Measurements from ENCODE around the gene TNFRSF18. TPM values are rescaled to one million over a fixed set of nuclear protein-coding genes. Genes with fewer than 3 reads are reported as not detected.

TNFRSF18 gene
- total RNA-seq, 1 donor from 2014 or later, result not detected

- H3K4me3 Mint-ChIP-seq (ENCODE audit: unreplicated experiment), result no peak overlapping the region
- peaks cover 19% of the 10 kb centered on the region for H3K4me1 Mint-ChIP-seq (ENCODE audit: unreplicated experiment)
- no peak for TF ChIP-seq CTCF (IDR thresholded peaks at IDR 0.05; ENCODE audit: unreplicated experiment)
- no peak overlapping the region for H3K27ac Mint-ChIP-seq (ENCODE audit: unreplicated experiment)
- H3K36me3 Mint-ChIP-seq (ENCODE audit: low read depth, unreplicated experiment), result peaks cover 24% of the 10 kb centered on the region
- H3K27me3 Mint-ChIP-seq (ENCODE audit: unreplicated experiment), result peaks cover 12% of the 10 kb centered on the region
- no peak for DNase-seq (ENCODE audit: low spot score)
- H3K9me3 Mint-ChIP-seq (ENCODE audit: unreplicated experiment), result no peaks in the 10 kb centered on the region
These were observed 20.4 kb upstream of the TNFRSF18 start for GRCh38 chr1:1226566-1227362.

- H3K27ac Mint-ChIP-seq (ENCODE audit: unreplicated experiment), result peak overlapping the region; percentile 49
- H3K36me3 Mint-ChIP-seq (ENCODE audit: low read depth, unreplicated experiment), result peaks cover 27% of the 10 kb centered on the region
- peaks cover 16% of the 10 kb centered on the region for H3K4me1 Mint-ChIP-seq (ENCODE audit: unreplicated experiment)
- H3K9me3 Mint-ChIP-seq (ENCODE audit: unreplicated experiment), result no peaks in the 10 kb centered on the region
- peaks cover 9% of the 10 kb centered on the region for H3K27me3 Mint-ChIP-seq (ENCODE audit: unreplicated experiment)
- H3K4me3 Mint-ChIP-seq (ENCODE audit: unreplicated experiment), result peak overlapping the region; percentile 29
- no peak for TF ChIP-seq CTCF (IDR thresholded peaks at IDR 0.05; ENCODE audit: unreplicated experiment)
- no peak for DNase-seq (ENCODE audit: low spot score)
These were observed 19.5 kb upstream of the TNFRSF18 start for GRCh38 chr1:1225913-1226312.

GRCh38 chr1:1225238-1225845 is 18.9 kb upstream of the TNFRSF18 start:
- Mint-ChIP-seq H3K4me3 (ENCODE audit: unreplicated experiment) (peak overlapping the region; percentile 29), H3K27ac (ENCODE audit: unreplicated experiment) (peak overlapping the region; percentile 49), H3K27me3 (ENCODE audit: unreplicated experiment) (peaks cover 12% of the 10 kb centered on the region), H3K36me3 (ENCODE audit: low read depth, unreplicated experiment) (peaks cover 27% of the 10 kb centered on the region), H3K9me3 (ENCODE audit: unreplicated experiment) (no peaks in the 10 kb centered on the region), H3K4me1 (ENCODE audit: unreplicated experiment) (peaks cover 12% of the 10 kb centered on the region)
- TF ChIP-seq CTCF (IDR thresholded peaks at IDR 0.05; ENCODE audit: unreplicated experiment), result no peak
- DNase-seq (ENCODE audit: low spot score), result no peak

- Mint-ChIP-seq H3K27ac (ENCODE audit: unreplicated experiment) (no peak overlapping the region), H3K4me1 (ENCODE audit: unreplicated experiment) (peaks cover 7% of the 10 kb centered on the region), H3K36me3 (ENCODE audit: low read depth, unreplicated experiment) (peaks cover 21% of the 10 kb centered on the region), H3K4me3 (ENCODE audit: unreplicated experiment) (no peak overlapping the region), H3K9me3 (ENCODE audit: unreplicated experiment) (no peaks in the 10 kb centered on the region), H3K27me3 (ENCODE audit: unreplicated experiment) (peaks cover 7% of the 10 kb centered on the region)
- no peak for TF ChIP-seq CTCF (IDR thresholded peaks at IDR 0.05; ENCODE audit: unreplicated experiment)
- DNase-seq (ENCODE audit: low spot score), result no peak
These were observed 17.5 kb upstream of the TNFRSF18 start for GRCh38 chr1:1223891-1224290.

- H3K27ac Mint-ChIP-seq (ENCODE audit: unreplicated experiment), result no peak overlapping the region
- H3K9me3 Mint-ChIP-seq (ENCODE audit: unreplicated experiment), result no peaks in the 10 kb centered on the region
- peaks cover 7% of the 10 kb centered on the region for H3K4me1 Mint-ChIP-seq (ENCODE audit: unreplicated experiment)
- H3K27me3 Mint-ChIP-seq (ENCODE audit: unreplicated experiment), result peaks cover 5% of the 10 kb centered on the region
- H3K4me3 Mint-ChIP-seq (ENCODE audit: unreplicated experiment), result no peak overlapping the region
- no peak for DNase-seq (ENCODE audit: low spot score)
- peaks cover 21% of the 10 kb centered on the region for H3K36me3 Mint-ChIP-seq (ENCODE audit: low read depth, unreplicated experiment)
- no peak for TF ChIP-seq CTCF (IDR thresholded peaks at IDR 0.05; ENCODE audit: unreplicated experiment)
These were observed 16.9 kb upstream of the TNFRSF18 start for GRCh38 chr1:1223321-1223720.

Measured in endothelial cell (in vitro differentiated cells).